ENCODE measurements around the gene PROC.

- TF ChIP-seq CTCF (IDR thresholded peaks at IDR 0.05) (no peak), POLR2AphosphoS5 (IDR thresholded peaks at IDR 0.05) (no peak), POLR2A (IDR thresholded peaks at IDR 0.05) (no peak)
Observed at GRCh38 chr2:127413200-127413599, 5.0 kb upstream of the PROC start.
